Testis (tissue), 3 donors: ENCODE measurements around the gene GUK1. TPM values are rescaled to one million over a fixed set of nuclear protein-coding genes. Genes with fewer than 3 reads are reported as not detected.

ENCODE experiments used
- DNase-seq: peaks from one replicate; pipeline ENCODE4 v3.0.0-alpha.2; 2019
- H3K27ac ChIP-seq, 2 donors: fragments of 200-600 bp; sonication (generic); one replicate each; pipeline ENCODE4 v1.5.1; 2019
- H3K27me3 ChIP-seq: fragments of 200-600 bp; sonication (generic); one replicate; pipeline ENCODE4 v1.5.1; 2019
- H3K36me3 ChIP-seq: fragments of 200-600 bp; sonication (generic); one replicate; pipeline ENCODE4 v1.5.1; 2017; ENCODE audit warnings: low read depth; ENCODE audit errors: missing control alignments
- H3K4me1 ChIP-seq: fragments of 200-600 bp; sonication (generic); one replicate; pipeline ENCODE4 v1.5.1; 2019
- H3K4me3 ChIP-seq, 2 donors: fragments of 200-600 bp; sonication (generic); one replicate each; pipeline ENCODE4 v1.5.1; 2017 to 2019
- H3K9me3 ChIP-seq: fragments of 200-600 bp; sonication (generic); one replicate; pipeline ENCODE4 v1.5.1; 2017
- POLR2A ChIP-seq: fragments of 450-650 bp; IDR thresholded peaks from one replicate; pipeline ENCODE4 v1.6.1; 2017; ENCODE audit warnings: antibody characterized with exemption, mild to moderate bottlenecking, moderate library complexity
- WGBS, 2 donors: methylation state at CpG; one replicate each; pipeline ENCODE4 v1.1.5; 2018; 5-methylcytosine and 5-hydroxymethylcytosine counted together
- intact Hi-C: fragments of 100-400 bp; cut with DNase I; formaldehyde crosslinking; loops from one replicate; pipeline ENCODE4 v1.15.1; 2023; ENCODE audit warnings: low total_unique reads
- polyA plus RNA-seq: library from polyadenylated mRNA; stranded (reverse); fragments of 350-450 nt; fragmentation: Illumina TruSeq; extraction: RNeasy Lipid Tissue Mini Kit (QIAGEN cat#74804); gene quantifications from one replicate; pipeline ENCODE4 v1.2.3, GENCODE V29; 2014; ENCODE audit warnings: low read depth, low replicate concordance; ENCODE audit not compliant: insufficient read depth
- total RNA-seq, 2 donors: library from RNA; depleted of rRNA; stranded (reverse); fragments of >200 nt; gene quantifications; one replicate each; pipeline ENCODE4 v1.2.3, GENCODE V29; 2016
- TF ChIP-seq, protein P1 (sequence below), 3 experiments: fragments of 450-650 bp in 2 of 3; fragments of 200-600 bp in 1 of 3; sonication (generic) in 1 of 3; IDR thresholded peaks; one replicate each; pipeline ENCODE4 v1.5.1; 2016 to 2019; ENCODE audit warnings: antibody characterized with exemption in 3 of 3, mild to moderate bottlenecking in 2 of 3, moderate library complexity in 1 of 3

Gene GUK1
- total and polyA plus RNA-seq, 3 donors from 2014 or later = 236 to 343 (median 298) TPM

DNA sequence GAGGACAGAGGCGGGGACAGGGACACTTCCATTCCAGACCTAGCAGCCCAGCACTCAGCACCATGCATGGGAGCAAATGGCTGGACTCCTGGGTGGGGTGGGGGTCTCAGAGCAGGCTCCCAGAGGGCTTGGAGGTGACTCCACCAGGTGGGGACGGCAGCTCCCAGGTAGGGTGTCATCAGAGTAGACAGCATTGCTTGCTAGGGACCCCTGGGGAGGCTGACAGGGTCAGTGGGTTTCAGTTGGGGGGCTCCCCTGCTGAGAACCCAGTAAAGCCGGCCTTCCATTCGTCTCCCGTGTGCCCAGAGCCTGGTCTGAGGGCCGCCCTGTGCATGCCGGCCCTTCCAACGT lies 4.9 kb downstream of the GUK1 start:
- Histone ChIP-seq H3K36me3 (no peaks in the 10 kb centered on the region), H3K9me3 (no peaks in the 10 kb centered on the region), H3K4me3 (no peak overlapping the region), H3K27me3 (no peaks in the 10 kb centered on the region), H3K27ac (peak overlapping the region; percentile 41 to 68), H3K4me1 (peaks cover 73% of the 10 kb centered on the region)
- WGBS, 2 donors = 69 to 100% methylated on average over 2 to 8 of the region's 8 CpGs
- no peak for DNase-seq
- intact Hi-C loops = no loop called here
- TF ChIP-seq, protein P1, sequence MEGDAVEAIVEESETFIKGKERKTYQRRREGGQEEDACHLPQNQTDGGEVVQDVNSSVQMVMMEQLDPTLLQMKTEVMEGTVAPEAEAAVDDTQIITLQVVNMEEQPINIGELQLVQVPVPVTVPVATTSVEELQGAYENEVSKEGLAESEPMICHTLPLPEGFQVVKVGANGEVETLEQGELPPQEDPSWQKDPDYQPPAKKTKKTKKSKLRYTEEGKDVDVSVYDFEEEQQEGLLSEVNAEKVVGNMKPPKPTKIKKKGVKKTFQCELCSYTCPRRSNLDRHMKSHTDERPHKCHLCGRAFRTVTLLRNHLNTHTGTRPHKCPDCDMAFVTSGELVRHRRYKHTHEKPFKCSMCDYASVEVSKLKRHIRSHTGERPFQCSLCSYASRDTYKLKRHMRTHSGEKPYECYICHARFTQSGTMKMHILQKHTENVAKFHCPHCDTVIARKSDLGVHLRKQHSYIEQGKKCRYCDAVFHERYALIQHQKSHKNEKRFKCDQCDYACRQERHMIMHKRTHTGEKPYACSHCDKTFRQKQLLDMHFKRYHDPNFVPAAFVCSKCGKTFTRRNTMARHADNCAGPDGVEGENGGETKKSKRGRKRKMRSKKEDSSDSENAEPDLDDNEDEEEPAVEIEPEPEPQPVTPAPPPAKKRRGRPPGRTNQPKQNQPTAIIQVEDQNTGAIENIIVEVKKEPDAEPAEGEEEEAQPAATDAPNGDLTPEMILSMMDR (IDR thresholded peaks at IDR 0.05) = no peak
- no peak for TF ChIP-seq POLR2A

DNA sequence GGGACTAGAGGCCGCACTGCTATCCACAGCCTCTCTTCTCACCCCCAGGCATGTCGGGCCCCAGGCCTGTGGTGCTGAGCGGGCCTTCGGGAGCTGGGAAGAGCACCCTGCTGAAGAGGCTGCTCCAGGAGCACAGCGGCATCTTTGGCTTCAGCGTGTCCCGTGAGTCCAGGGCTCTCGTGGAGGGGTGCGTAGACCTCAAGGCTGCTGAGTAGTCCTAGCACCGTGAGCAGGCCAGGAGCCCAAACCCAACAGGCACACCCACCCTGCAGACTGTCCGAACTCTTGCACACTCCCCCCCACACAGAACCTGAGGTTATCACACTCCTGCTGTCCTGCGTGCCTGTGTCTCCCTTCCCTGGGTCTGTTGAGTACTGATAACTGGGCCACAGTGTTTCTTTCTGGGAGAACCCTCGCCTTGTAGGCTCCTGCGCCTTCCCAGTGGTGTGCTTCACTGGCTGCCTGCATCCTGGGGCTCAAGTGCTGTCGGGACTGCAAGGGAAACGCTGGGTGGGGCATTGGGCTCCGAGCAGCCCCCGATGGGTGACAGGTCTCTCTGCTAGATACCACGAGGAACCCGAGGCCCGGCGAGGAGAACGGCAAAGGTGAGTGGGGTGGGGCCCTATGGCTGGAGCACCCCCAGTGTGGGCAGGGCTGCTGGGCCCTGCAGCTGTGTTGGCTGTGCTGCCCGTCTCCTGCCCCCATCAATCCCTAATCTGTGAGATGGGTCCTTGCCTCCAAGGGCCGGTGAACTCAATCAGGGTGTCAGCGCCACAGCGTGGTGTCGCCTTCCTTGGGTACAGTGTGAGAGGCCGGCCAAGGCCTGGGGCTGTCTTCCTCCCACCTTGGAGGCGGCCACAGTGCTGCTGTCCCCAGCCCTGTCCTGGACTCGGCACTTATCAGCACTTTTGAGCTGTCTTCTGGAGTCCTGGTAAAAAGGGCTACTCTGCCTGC lies 5.7 kb downstream of the GUK1 start:
- intact Hi-C loops = no loop called here
- peaks cover 80% of the 10 kb centered on the region for H3K4me1 ChIP-seq
- 73 to 76% methylated on average over 16 to 30 of the region's 31 CpGs for WGBS, 2 donors
- no peaks in the 10 kb centered on the region for H3K9me3 ChIP-seq
- no peak overlapping the region for H3K4me3 ChIP-seq
- DNase-seq = peak; percentile 34
- TF ChIP-seq, protein P1 (IDR thresholded peaks at IDR 0.05) = no peak
- no peak for TF ChIP-seq POLR2A
- H3K27ac ChIP-seq = peak overlapping the region; percentile 41 to 68
- H3K27me3 ChIP-seq = no peaks in the 10 kb centered on the region
- no peaks in the 10 kb centered on the region for H3K36me3 ChIP-seq

DNA sequence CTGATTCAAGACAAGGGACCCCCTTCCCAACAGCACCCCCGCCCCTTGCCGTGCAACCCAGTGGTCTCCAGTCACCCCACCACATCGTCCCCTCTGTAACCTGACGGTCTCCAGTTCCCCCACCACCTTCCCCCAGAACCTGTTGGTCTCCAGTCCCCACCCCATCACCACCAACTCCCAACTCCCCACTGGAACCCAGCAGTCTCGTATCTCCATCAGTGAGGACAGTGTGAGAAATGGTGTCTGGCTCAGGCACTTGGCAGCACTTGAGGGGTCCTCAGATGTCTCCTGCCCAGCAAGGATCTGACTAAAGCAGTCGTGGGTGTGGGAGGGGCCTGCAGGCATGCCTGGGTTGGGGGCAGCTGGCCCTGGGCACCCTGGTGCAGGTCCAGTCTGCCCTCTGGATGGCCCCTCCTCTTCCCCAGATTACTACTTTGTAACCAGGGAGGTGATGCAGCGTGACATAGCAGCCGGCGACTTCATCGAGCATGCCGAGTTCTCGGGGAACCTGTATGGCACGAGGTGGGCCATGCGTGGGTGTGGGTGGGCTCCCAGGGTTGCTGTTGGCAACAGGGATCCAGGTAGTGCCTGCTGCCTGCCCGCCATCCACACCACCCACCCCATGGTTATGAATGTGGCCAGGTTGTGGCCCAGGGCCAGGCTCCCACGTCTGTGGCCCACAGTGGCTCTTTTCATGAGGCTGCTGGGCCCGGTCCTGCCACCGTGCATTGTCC lies 6.5 kb downstream of the GUK1 start:
- intact Hi-C loops = no loop called here
- peaks cover 83% of the 10 kb centered on the region for H3K4me1 ChIP-seq
- no peaks in the 10 kb centered on the region for H3K9me3 ChIP-seq
- peak overlapping the region in 1 of 2 donors; percentile 91 for H3K27ac ChIP-seq
- H3K36me3 ChIP-seq = no peaks in the 10 kb centered on the region
- no peak overlapping the region for H3K4me3 ChIP-seq
- 73 to 75% methylated on average over 9 to 18 of the region's 18 CpGs for WGBS, 2 donors
- DNase-seq = peak; percentile 61
- no peaks in the 10 kb centered on the region for H3K27me3 ChIP-seq
- TF ChIP-seq POLR2A = no peak
- TF ChIP-seq, protein P1 (IDR thresholded peaks at IDR 0.05) = no peak

DNA sequence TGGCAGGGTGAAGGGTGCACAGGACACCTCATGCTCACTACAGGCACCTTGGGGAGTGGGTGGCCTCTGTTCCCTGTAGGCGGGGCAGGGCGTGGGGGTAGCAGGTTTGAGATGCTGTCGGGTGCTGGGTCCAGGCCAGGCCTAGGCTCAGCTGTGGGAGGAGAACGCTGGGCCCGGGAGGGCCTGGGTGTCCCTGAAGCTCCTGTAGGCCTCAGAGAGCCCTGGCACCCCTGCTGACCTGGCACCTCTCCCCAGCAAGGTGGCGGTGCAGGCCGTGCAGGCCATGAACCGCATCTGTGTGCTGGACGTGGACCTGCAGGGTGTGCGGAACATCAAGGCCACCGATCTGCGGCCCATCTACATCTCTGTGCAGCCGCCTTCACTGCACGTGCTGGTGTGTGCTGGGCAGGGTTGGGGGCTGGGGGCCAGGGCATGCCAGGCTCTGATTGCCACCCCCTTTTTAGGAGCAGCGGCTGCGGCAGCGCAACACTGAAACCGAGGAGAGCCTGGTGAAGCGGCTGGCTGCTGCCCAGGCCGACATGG lies 7.1 kb downstream of the GUK1 start:
- Histone ChIP-seq H3K9me3 (no peaks in the 10 kb centered on the region), H3K27ac (peak overlapping the region; percentile 91 to 93), H3K4me1 (peaks cover 80% of the 10 kb centered on the region), H3K27me3 (no peaks in the 10 kb centered on the region), H3K4me3 (no peak overlapping the region), H3K36me3 (no peaks in the 10 kb centered on the region)
- intact Hi-C loops = no loop called here
- 80 to 97% methylated on average over 5 to 18 of the region's 20 CpGs for WGBS, 2 donors
- no peak for TF ChIP-seq POLR2A
- TF ChIP-seq, protein P1 (IDR thresholded peaks at IDR 0.05) = no peak
- DNase-seq = peak; percentile 58
